Mucosa of descending colon (tissue), 3 donors: ENCODE results near the gene LKAAEAR1. TPM values are rescaled to one million over a fixed set of nuclear protein-coding genes. Genes with fewer than 3 reads are reported as not detected.

Experiments used
- ATAC-seq: fragments of 200-7000 bp; cut with Tn5 transposase; one replicate; pipeline ENCODE4 v1.9.1; 2020; ENCODE audit warnings: mild to moderate bottlenecking, moderate library complexity
- DNase-seq, 3 donors: peaks; one replicate each; pipeline ENCODE4 v3.0.0-alpha.2; 2020
- H3K36me3 ChIP-seq: fragments of 200-600 bp; one replicate; pipeline ENCODE4 v1.8.0; 2021; ENCODE audit warnings: low read depth, mild to moderate bottlenecking
- H3K4me1 ChIP-seq: fragments of 200-600 bp; one replicate; pipeline ENCODE4 v1.8.0; 2021; ENCODE audit warnings: low read depth, mild to moderate bottlenecking
- H3K4me3 ChIP-seq: fragments of 200-600 bp; one replicate; pipeline ENCODE4 v1.8.0; 2021; ENCODE audit warnings: mild to moderate bottlenecking
- H3K9me3 ChIP-seq: fragments of 200-600 bp; one replicate; pipeline ENCODE4 v1.8.0; 2021; ENCODE audit warnings: mild to moderate bottlenecking
- intact Hi-C, 2 donors: fragments of 100-400 bp; cut with DNase I in 1 of 2; cut with micrococcal nuclease in 1 of 2; formaldehyde crosslinking; loops; one replicate each; pipeline versions ENCODE4 v1.11.0 to v1.11.1; 2022; cut with DNase I, micrococcal nuclease
- total RNA-seq, 3 donors: library from RNA; stranded (reverse); fragmentation: NEBNext Ultra II Directional in 2 of 3; extraction: Animal tissue kit (Norgen Biotek cat#: 25700) in 2 of 3; gene quantifications; one replicate each; pipeline versions ENCODE4 v1.2.1 to v1.2.4, GENCODE V29; 2021 to 2023
- TF ChIP-seq, protein P1 (sequence below): fragments of 200-600 bp; IDR thresholded peaks from one replicate; pipeline ENCODE4 v1.8.0; 2022; ENCODE audit warnings: antibody characterized with exemption, mild to moderate bottlenecking
- donor health status: DM: no; HTN: no; CAD: no; lungs with moderate emphysema.
- donor health status: DM: no; HTN: no; CAD: no.
- donor health status: DM: no; HTN: yes; CAD: no.

Gene LKAAEAR1
- total RNA-seq, 3 donors from 2014 or later = not detected

DNA sequence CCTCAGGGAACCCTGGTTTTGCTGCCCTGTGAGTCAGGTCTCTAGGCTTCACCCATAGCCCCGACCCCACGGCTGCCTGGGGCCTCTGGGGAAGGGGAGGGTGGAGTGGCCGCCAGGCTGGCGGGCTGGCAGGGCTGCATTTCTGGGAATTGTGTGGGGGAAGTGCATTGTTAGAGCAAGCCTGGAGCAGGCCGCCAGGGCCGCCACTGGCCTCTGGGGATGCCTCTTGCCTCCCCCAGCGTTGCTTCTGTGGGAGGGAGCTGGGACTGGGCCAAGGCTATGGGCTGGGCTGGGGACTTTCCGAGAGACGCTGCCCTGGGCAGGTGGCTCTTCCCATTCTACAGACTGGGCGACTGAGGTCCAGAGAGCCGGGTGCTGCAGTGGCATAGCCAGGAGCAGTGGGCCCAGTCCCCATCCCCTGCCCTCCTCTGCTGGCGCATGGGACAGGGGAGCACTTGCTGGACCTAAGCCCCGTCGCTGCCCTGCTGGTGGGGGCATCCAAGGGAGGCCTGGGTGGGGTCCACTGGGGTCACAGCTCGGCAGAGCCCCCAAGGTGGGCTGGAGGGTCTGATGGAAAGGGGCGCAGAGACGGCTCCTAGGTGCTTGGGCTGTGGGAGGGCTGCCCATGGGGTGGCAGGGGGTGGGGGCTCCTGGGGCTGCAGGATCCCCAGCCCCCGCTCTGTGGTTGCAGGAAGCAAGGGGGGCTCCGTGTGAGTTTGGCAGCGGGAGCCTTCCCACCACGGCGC lies 28.1 kb downstream of the LKAAEAR1 start:
- Histone ChIP-seq H3K36me3 (no peaks in the 10 kb centered on the region), H3K9me3 (no peaks in the 10 kb centered on the region), H3K4me3 (no peak overlapping the region), H3K4me1 (no peaks in the 10 kb centered on the region)
- TF ChIP-seq, protein P1, sequence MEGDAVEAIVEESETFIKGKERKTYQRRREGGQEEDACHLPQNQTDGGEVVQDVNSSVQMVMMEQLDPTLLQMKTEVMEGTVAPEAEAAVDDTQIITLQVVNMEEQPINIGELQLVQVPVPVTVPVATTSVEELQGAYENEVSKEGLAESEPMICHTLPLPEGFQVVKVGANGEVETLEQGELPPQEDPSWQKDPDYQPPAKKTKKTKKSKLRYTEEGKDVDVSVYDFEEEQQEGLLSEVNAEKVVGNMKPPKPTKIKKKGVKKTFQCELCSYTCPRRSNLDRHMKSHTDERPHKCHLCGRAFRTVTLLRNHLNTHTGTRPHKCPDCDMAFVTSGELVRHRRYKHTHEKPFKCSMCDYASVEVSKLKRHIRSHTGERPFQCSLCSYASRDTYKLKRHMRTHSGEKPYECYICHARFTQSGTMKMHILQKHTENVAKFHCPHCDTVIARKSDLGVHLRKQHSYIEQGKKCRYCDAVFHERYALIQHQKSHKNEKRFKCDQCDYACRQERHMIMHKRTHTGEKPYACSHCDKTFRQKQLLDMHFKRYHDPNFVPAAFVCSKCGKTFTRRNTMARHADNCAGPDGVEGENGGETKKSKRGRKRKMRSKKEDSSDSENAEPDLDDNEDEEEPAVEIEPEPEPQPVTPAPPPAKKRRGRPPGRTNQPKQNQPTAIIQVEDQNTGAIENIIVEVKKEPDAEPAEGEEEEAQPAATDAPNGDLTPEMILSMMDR = no peak
- DNase-seq (no peak), ATAC-seq (no peak)
- intact Hi-C loops = no loop called here

DNA sequence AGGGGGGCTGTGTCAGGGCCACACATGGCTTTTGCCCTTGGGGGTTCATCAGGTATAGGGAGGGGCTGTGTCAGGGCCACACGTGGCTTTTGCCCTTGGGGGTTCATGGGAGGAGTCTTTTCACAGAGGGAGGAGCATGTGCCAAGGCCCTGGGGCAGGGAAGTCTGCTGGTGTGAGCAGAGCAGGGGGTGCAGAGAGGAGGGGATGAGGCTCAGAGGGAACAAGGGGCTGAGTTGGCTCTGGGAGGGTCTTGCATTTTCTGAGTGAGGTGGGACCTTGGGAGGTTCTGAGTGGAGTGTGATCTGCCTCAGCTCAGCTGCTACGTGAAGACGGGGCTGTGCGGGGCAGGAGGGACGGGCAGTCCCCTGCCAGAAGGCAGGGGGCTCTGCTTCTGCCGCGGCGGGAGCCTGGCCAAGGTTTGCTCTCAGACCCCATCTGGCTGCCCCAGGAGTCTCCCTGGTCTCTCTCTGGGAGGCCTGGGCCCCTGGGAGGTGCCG lies 28.8 kb downstream of the LKAAEAR1 start:
- no peaks in the 10 kb centered on the region for H3K36me3 ChIP-seq
- no peak overlapping the region for H3K4me3 ChIP-seq
- TF ChIP-seq, protein P1 = no peak
- H3K9me3 ChIP-seq = no peaks in the 10 kb centered on the region
- no peak for ATAC-seq
- no peaks in the 10 kb centered on the region for H3K4me1 ChIP-seq
- intact Hi-C loops = no loop called here
- DNase-seq = no peak

DNA sequence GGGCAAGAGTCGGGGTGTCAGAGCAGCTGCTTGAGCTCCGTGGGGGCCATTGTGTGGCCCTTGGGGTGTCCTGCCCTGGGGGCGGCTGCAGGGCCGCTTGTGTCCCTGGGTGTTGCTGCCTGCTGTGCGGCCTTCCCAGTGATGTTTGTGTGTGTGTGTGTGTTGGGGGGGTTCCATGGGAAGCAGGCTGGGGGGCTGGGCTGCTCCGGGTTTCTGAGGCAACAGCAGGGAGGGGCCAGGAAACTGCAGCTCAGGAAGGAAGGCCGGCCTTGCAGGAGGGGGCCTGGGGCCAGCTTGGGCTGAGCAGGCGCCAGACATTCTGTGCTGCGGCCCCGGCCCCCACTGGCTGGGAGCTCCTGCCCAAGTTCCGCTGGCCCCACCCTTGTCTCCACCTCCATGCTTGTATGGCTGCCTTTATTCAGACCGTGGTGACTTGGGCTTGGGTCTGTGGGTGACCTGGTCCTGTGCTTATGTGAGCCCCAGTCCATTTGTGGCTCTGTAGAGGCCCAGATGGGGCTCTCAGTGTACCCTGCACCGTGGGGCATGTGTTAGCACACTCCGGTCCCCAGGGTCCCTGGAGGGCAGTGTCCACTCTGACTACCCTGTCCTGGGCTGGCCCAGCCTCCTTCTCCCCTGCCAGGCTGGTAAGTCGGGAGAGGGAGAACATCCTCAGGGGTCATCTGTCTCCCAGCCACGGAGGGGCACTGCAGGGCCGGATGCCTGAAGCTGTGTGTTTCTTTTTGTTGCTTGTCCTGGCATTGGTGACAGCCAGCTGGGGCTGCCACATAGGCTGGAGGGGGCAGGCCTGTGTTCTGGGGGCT lies 30.1 kb downstream of the LKAAEAR1 start:
- Histone ChIP-seq H3K9me3 (no peaks in the 10 kb centered on the region), H3K4me1 (peaks cover 5% of the 10 kb centered on the region), H3K36me3 (no peaks in the 10 kb centered on the region), H3K4me3 (no peak overlapping the region)
- DNase-seq (no peak), ATAC-seq (no peak)
- TF ChIP-seq, protein P1 = no peak
- intact Hi-C loops = no loop called here

DNA sequence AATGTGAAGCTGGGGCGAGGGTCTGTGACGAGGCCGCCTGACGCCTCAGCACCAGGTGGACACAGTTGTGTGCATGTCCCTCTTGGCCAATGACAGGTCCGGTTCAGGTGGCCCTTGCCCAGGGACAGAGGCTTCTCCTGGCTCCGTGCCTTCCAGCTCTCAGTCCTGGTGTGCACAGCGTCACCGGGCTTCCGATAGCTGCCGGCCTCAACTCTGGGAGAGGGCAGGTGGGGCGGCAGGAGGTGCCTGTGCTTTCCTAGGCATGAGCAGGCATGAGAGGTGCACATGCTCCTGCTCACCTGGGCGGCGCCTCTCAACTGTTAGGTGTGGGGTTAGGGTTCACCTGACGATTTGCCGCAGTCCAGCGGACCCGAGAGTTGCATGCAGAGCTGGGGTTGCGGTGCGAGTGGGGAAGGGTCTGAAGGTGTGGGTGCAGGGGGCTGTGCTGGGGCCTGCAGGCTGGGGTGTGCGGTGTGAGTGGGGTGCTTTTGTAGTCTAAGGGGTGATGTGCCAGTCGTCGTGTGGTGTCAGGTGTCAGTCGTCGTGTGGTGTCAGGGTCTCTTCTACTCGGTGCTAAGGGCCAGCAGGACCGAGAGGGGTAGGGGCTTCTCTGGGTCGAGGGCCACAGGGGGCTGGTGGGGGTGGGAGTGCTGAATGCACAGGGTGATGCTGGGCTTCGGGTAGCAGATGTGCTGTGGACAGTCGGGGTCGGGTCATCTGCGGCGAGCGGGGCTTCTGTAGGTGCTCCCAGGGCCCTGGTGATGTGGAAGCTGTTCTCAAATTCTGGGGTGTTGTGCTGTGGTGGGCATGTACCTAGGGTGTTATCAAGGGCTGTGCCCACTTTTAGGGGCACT lies 31.0 kb downstream of the LKAAEAR1 start:
- ATAC-seq (no peak), DNase-seq (no peak)
- intact Hi-C loops = no loop called here
- H3K4me1 ChIP-seq = peaks cover 5% of the 10 kb centered on the region
- no peaks in the 10 kb centered on the region for H3K9me3 ChIP-seq
- no peak overlapping the region for H3K4me3 ChIP-seq
- H3K36me3 ChIP-seq = no peaks in the 10 kb centered on the region
- TF ChIP-seq, protein P1 = no peak

DNA sequence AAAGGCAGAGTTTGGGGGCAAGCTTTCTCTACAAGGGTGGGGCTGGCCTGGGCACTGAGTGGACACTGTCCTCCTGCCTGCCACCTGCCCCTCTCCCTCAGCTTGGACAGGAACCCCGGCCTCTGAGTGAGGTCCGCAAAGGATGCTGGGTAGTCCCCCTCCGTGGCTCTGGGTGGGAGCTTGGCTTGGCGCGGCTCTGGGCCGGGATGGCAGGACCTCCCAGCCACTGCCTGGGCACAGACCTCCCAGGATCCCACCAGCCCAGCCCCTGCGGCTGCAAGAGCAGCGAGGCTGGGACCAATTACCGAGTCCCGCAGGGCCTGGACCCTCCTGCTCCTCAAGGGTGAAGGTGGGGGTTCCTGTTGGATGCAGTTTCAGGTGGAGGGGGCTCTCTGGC lies 31.9 kb downstream of the LKAAEAR1 start:
- H3K36me3 ChIP-seq = no peaks in the 10 kb centered on the region
- ATAC-seq = no peak
- DNase-seq = no peak
- H3K9me3 ChIP-seq = no peaks in the 10 kb centered on the region
- H3K4me1 ChIP-seq = peaks cover 5% of the 10 kb centered on the region
- TF ChIP-seq, protein P1 = no peak
- intact Hi-C loops = no loop called here
- no peak overlapping the region for H3K4me3 ChIP-seq
